BJ (cell line): ENCODE data around the gene ADARB2. TPM values are rescaled to one million over a fixed set of nuclear protein-coding genes. Genes with fewer than 3 reads are reported as not detected.

Experiments
- CTCF ChIA-PET: fragments of 350-600 bp; formaldehyde crosslinking; extraction: SDS; loops from one replicate; lab custom pipeline; 2021; ENCODE audit warnings: antibody characterized with exemption, inconsistent platforms; lab: Yijun Ruan, JAX
- POLR2A ChIA-PET: fragments of 300-600 bp; sonication (Branson Sonifier 250); formaldehyde crosslinking; extraction: SDS; loops from one replicate; lab custom pipeline; 2021; ENCODE audit warnings: antibody characterized with exemption; lab: Charles Lee
- DNase-seq: peaks from one replicate; pipeline ENCODE4 v3.0.0-alpha.2; 2011; ENCODE audit warnings: low read depth
- H3K27me3 ChIP-seq: 2 replicates; pipeline ENCODE4 v1.6.0; 2011; ENCODE audit warnings: low read length; ENCODE audit not compliant: control insufficient read depth, insufficient read depth
- H3K36me3 ChIP-seq: 2 replicates; pipeline ENCODE4 v1.5.1; 2011; ENCODE audit warnings: low read length; ENCODE audit not compliant: control insufficient read depth, insufficient read depth
- H3K4me3 ChIP-seq: 2 replicates; pipeline ENCODE4 v1.5.1; 2011; ENCODE audit warnings: low read depth, mild to moderate bottlenecking, control low read depth, low read length
- polyA plus RNA-seq: library from polyadenylated mRNA; depleted of rRNA; stranded (reverse); fragments of >200 nt; gene quantifications from 2 replicates; pipeline ENCODE4 v1.2.3, GENCODE V29; 2011
- TF ChIP-seq, protein P1 (sequence below): IDR thresholded peaks from 2 replicates; pipeline ENCODE4 v1.5.1; 2011; ENCODE audit warnings: low read depth, mild to moderate bottlenecking, control low read depth, inconsistent platforms, low read length, moderate library complexity; ENCODE audit not compliant: insufficient read depth

Gene ADARB2
- polyA plus RNA-seq, 1 experiment: not detected

DNA sequence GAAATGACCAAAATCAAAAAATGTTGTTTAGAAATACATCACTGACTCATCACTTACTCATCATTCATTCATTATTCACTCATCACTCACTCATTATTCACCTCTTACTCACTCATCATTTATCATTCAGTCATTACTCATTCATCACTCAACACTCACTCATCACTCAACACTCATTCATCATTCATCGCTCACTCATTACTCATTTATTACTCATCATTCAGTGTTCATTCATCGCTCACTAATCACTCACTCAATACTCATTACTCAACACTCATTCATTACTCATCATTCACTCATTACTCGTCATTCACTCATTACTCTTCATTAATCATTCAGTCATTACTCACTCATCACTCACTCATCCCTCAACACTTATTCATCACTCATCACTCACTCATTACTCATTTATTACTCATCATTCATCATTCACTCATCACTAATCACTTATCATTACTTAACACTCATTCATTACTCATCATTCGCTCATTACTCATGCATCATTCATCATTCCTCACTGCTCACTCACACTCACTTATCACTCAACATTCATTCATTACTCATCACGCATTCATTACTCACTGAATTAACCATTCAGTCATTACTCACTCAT, 238.5 kb downstream of the ADARB2 start:
- TF ChIP-seq, protein P1, sequence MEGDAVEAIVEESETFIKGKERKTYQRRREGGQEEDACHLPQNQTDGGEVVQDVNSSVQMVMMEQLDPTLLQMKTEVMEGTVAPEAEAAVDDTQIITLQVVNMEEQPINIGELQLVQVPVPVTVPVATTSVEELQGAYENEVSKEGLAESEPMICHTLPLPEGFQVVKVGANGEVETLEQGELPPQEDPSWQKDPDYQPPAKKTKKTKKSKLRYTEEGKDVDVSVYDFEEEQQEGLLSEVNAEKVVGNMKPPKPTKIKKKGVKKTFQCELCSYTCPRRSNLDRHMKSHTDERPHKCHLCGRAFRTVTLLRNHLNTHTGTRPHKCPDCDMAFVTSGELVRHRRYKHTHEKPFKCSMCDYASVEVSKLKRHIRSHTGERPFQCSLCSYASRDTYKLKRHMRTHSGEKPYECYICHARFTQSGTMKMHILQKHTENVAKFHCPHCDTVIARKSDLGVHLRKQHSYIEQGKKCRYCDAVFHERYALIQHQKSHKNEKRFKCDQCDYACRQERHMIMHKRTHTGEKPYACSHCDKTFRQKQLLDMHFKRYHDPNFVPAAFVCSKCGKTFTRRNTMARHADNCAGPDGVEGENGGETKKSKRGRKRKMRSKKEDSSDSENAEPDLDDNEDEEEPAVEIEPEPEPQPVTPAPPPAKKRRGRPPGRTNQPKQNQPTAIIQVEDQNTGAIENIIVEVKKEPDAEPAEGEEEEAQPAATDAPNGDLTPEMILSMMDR: no peak
- ChIA-PET POLR2A (no interaction called here), CTCF (no interaction called here)
- no peaks in the 10 kb centered on the region for H3K27me3 ChIP-seq
- DNase-seq: no peak
- H3K4me3 ChIP-seq: no peak overlapping the region
- H3K36me3 ChIP-seq: no peaks in the 10 kb centered on the region

DNA sequence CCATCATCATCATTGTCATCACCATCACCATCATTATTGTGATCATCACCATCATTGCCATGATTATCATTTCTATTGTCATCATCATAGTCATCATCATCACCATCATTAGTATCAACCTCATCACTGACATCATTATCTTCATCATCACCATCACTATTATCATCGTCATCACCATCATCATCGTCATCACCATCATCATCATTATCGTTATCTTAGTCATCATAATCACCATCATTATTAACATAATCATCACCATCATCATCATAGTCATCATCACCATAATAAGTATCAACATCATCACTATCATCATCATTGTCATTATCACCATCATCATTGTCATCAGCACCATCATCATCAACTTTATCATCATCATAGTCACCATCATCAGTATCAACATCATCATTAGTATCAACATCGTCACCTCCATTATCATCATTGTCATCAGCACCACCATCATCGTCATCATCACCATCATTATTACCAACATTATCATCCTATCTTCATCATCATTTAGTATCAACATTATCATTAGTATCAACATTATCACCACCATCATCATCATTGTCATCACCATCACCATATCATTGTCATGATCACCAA, 241.3 kb downstream of the ADARB2 start:
- ChIA-PET POLR2A (no interaction called here), CTCF (no interaction called here)
- H3K4me3 ChIP-seq: no peak overlapping the region
- H3K36me3 ChIP-seq: no peaks in the 10 kb centered on the region
- TF ChIP-seq, protein P1: no peak
- no peak for DNase-seq
- no peaks in the 10 kb centered on the region for H3K27me3 ChIP-seq

DNA sequence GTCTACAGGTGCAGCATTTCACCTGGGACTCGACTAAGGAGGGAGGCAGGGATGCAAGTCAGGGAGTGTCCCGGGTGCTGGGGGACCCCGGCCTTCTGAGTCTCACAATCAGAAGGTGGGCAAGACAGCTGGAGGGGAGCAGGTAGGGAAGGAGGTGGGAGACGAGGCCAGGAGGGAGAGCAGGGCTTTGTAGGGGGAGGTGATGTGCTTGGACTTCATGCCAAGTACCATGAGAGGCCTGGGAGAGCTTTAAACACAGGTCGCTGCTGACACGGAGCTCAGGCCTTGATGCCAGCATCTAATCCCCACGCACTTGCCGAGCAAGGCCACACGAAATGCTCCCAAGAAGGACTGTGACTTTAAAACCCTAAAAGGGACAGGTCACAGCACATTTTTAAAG, 244.7 kb downstream of the ADARB2 start:
- no peaks in the 10 kb centered on the region for H3K27me3 ChIP-seq
- CTCF ChIA-PET: no interaction called here
- no peaks in the 10 kb centered on the region for H3K36me3 ChIP-seq
- DNase-seq: no peak
- POLR2A ChIA-PET: no interaction called here
- TF ChIP-seq, protein P1: no peak
- H3K4me3 ChIP-seq: no peak overlapping the region

DNA sequence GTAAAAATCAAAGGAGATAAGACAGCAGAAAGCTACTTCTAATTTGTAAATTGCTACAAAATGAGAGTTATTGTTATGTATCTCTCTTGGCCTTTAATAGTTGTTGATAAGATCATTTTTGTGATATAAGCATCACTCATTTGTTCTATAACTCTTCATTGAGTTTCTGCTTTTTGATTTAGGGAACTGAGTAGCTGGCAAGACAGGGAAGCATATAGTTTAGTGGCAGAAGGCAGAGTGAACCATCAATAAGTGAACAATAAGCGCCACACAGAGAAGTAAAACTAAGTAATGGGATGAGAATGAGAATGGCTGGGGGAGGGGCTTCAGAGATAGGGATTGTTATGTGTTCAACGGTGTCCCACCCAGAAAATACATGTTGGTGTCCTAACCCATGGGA, 245.4 kb downstream of the ADARB2 start:
- DNase-seq: no peak
- Histone ChIP-seq H3K4me3 (no peak overlapping the region), H3K27me3 (no peaks in the 10 kb centered on the region), H3K36me3 (no peaks in the 10 kb centered on the region)
- TF ChIP-seq, protein P1: no peak
- ChIA-PET POLR2A (no interaction called here), CTCF (no interaction called here)

DNA sequence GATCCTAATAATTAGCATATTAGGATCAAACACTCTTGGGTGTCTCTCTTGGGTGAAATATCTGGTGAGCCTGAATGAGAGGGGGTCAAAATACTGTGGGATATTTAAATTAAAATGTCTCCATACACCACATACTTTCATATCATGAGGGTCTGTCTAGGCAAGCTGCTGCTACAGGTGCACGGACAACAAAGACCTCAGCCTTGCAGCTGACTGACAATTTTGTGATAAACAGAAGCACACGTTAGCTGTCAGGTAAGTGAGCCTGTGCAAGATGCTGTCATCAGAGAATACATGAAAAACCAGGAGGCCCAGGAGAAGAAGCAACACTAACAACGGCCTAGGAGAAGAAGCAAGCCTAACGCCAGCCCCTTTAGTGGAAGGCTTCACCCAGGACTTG, 247.5 kb downstream of the ADARB2 start:
- ChIA-PET CTCF (no interaction called here), POLR2A (no interaction called here)
- TF ChIP-seq, protein P1: no peak
- Histone ChIP-seq H3K27me3 (no peaks in the 10 kb centered on the region), H3K36me3 (no peaks in the 10 kb centered on the region), H3K4me3 (no peak overlapping the region)
- DNase-seq: no peak
